HEK293 (cell line): ENCODE results near the gene CCNYL1.

ENCODE experiments used
- FEZF1 ChIP-seq: fragments of 450-650 bp; formaldehyde crosslinking; IDR thresholded peaks from 2 replicates; pipeline ENCODE4 v1.5.1; 2016; ENCODE audit warnings: missing biosample characterization, missing genetic modification characterization
- GLI2 ChIP-seq: fragments of 450-650 bp; formaldehyde crosslinking; IDR thresholded peaks from 2 replicates; pipeline ENCODE4; 2017; ENCODE audit warnings: missing biosample characterization, missing genetic modification characterization, low read depth, borderline replicate concordance
- KLF7 ChIP-seq: fragments of 450-650 bp; formaldehyde crosslinking; IDR thresholded peaks from 2 replicates; pipeline ENCODE4 v1.5.1; 2016; ENCODE audit warnings: missing biosample characterization, missing genetic modification characterization, borderline replicate concordance
- KLF8 ChIP-seq: fragments of 450-650 bp; formaldehyde crosslinking; IDR thresholded peaks from 2 replicates; pipeline ENCODE4 v1.5.1; 2016; ENCODE audit warnings: missing biosample characterization, missing genetic modification characterization
- KLF9 ChIP-seq: fragments of 450-650 bp; formaldehyde crosslinking; IDR thresholded peaks from 2 replicates; pipeline ENCODE4 v1.5.1; 2016; ENCODE audit warnings: missing biosample characterization, missing genetic modification characterization, low read depth
- OSR2 ChIP-seq: fragments of 450-650 bp; formaldehyde crosslinking; IDR thresholded peaks from 2 replicates; pipeline ENCODE4 v1.5.1; 2016; ENCODE audit warnings: missing biosample characterization, missing genetic modification characterization
- SP2 ChIP-seq: fragments of 450-650 bp; formaldehyde crosslinking; IDR thresholded peaks from 2 replicates; pipeline ENCODE4 v1.5.1; 2016; ENCODE audit warnings: missing biosample characterization, missing genetic modification characterization
- YY2 ChIP-seq: fragments of 450-650 bp; formaldehyde crosslinking; IDR thresholded peaks from 2 replicates; pipeline ENCODE4 v1.5.1; 2016; ENCODE audit warnings: missing biosample characterization, missing genetic modification characterization
- ZBTB20 ChIP-seq: fragments of 450-650 bp; formaldehyde crosslinking; IDR thresholded peaks from 2 replicates; pipeline ENCODE4 v1.5.1; 2016; ENCODE audit warnings: missing biosample characterization, missing genetic modification characterization
- ZBTB21 ChIP-seq: fragments of 450-650 bp; formaldehyde crosslinking; IDR thresholded peaks from 2 replicates; pipeline ENCODE4 v1.5.1; 2017; ENCODE audit warnings: missing biosample characterization, missing genetic modification characterization
- ZFP37 ChIP-seq: fragments of 450-650 bp; formaldehyde crosslinking; IDR thresholded peaks from 2 replicates; pipeline ENCODE4 v1.5.1; 2016; ENCODE audit warnings: missing biosample characterization, missing genetic modification characterization
- ZNF112 ChIP-seq: fragments of 450-650 bp; formaldehyde crosslinking; IDR thresholded peaks from 2 replicates; pipeline ENCODE4 v1.5.0; 2017; ENCODE audit warnings: missing biosample characterization, missing genetic modification characterization
- ZNF138 ChIP-seq: fragments of 450-650 bp; formaldehyde crosslinking; IDR thresholded peaks from 2 replicates; pipeline ENCODE4 v1.5.1; 2016; ENCODE audit warnings: missing biosample characterization, missing genetic modification characterization, borderline replicate concordance
- ZNF146 ChIP-seq: fragments of 450-650 bp; formaldehyde crosslinking; IDR thresholded peaks from 2 replicates; pipeline ENCODE4 v1.5.1; 2016; ENCODE audit warnings: missing biosample characterization, missing genetic modification characterization
- ZNF155 ChIP-seq: fragments of 450-650 bp; formaldehyde crosslinking; IDR thresholded peaks from 2 replicates; pipeline ENCODE4 v1.5.1; 2016; ENCODE audit warnings: missing biosample characterization, missing genetic modification characterization
- ZNF16 ChIP-seq: fragments of 450-650 bp; formaldehyde crosslinking; IDR thresholded peaks from 2 replicates; pipeline ENCODE4 v1.5.1; 2016; ENCODE audit warnings: low read depth, missing biosample characterization, missing genetic modification characterization
- ZNF174 ChIP-seq: fragments of 450-650 bp; formaldehyde crosslinking; IDR thresholded peaks from 2 replicates; pipeline ENCODE4 v1.5.0; 2017; ENCODE audit warnings: missing biosample characterization, mild to moderate bottlenecking, missing genetic modification characterization
- ZNF184 ChIP-seq: fragments of 450-650 bp; IDR thresholded peaks from 2 replicates; pipeline ENCODE4 v1.5.1; 2018; ENCODE audit warnings: missing biosample characterization, mild to moderate bottlenecking, missing genetic modification characterization
- ZNF350 ChIP-seq: fragments of 450-650 bp; formaldehyde crosslinking; IDR thresholded peaks from 2 replicates; pipeline ENCODE4 v1.5.0; 2017; ENCODE audit warnings: missing biosample characterization, mild to moderate bottlenecking, missing genetic modification characterization
- ZNF394 ChIP-seq: fragments of 450-650 bp; formaldehyde crosslinking; IDR thresholded peaks from 2 replicates; pipeline ENCODE4 v1.5.1; 2016; ENCODE audit warnings: missing biosample characterization, missing genetic modification characterization, mild to moderate bottlenecking, moderate library complexity, borderline replicate concordance
- ZNF423 ChIP-seq: fragments of 450-650 bp; formaldehyde crosslinking; IDR thresholded peaks from 2 replicates; pipeline ENCODE4 v1.5.1; 2016; ENCODE audit warnings: missing biosample characterization, missing genetic modification characterization
- ZNF433 ChIP-seq: fragments of 450-650 bp; formaldehyde crosslinking; IDR thresholded peaks from 2 replicates; pipeline ENCODE4 v1.5.1; 2016; ENCODE audit warnings: missing biosample characterization, missing genetic modification characterization, low read depth
- ZNF473 ChIP-seq: fragments of 450-650 bp; formaldehyde crosslinking; IDR thresholded peaks from 2 replicates; pipeline ENCODE4 v1.5.1; 2017; ENCODE audit warnings: missing biosample characterization, missing genetic modification characterization
- ZNF510 ChIP-seq: fragments of 450-650 bp; formaldehyde crosslinking; IDR thresholded peaks from 2 replicates; pipeline ENCODE4 v1.5.1; 2018; ENCODE audit warnings: mild to moderate bottlenecking, missing genetic modification characterization, missing biosample characterization; ENCODE audit not compliant: insufficient replicate concordance
- ZNF514 ChIP-seq: fragments of 450-650 bp; formaldehyde crosslinking; IDR thresholded peaks from 2 replicates; pipeline ENCODE4 v1.5.1; 2016; ENCODE audit warnings: missing biosample characterization, missing genetic modification characterization
- ZNF555 ChIP-seq: fragments of 450-650 bp; formaldehyde crosslinking; conservative IDR thresholded peaks from 2 replicates; pipeline ENCODE4 v1.5.1; 2017; ENCODE audit warnings: missing biosample characterization, mild to moderate bottlenecking, missing genetic modification characterization, inconsistent platforms
- ZNF561 ChIP-seq: fragments of 450-650 bp; IDR thresholded peaks from 2 replicates; pipeline ENCODE4 v1.5.1; 2018; ENCODE audit warnings: missing biosample characterization, missing genetic modification characterization, borderline replicate concordance
- ZNF585B ChIP-seq: fragments of 450-650 bp; formaldehyde crosslinking; IDR thresholded peaks from 2 replicates; pipeline ENCODE4 v1.5.1; 2016; ENCODE audit warnings: missing biosample characterization, missing genetic modification characterization
- ZNF600 ChIP-seq: fragments of 450-650 bp; formaldehyde crosslinking; IDR thresholded peaks from 2 replicates; pipeline ENCODE4 v1.5.1; 2016; ENCODE audit warnings: missing biosample characterization, missing genetic modification characterization
- ZNF626 ChIP-seq: fragments of 450-650 bp; sonication (Bioruptor Pico); formaldehyde crosslinking; IDR thresholded peaks from 2 replicates; pipeline ENCODE4 v1.5.1; 2018; ENCODE audit warnings: missing biosample characterization, missing genetic modification characterization, inconsistent platforms
- ZNF792 ChIP-seq: fragments of 450-650 bp; formaldehyde crosslinking; IDR thresholded peaks from 2 replicates; pipeline ENCODE4 v1.5.1; 2016; ENCODE audit warnings: missing biosample characterization, missing genetic modification characterization
- TF ChIP-seq, protein P1 (sequence below): fragments of 450-650 bp; formaldehyde crosslinking; IDR thresholded peaks from 2 replicates; pipeline ENCODE4 v1.5.1; 2016; ENCODE audit warnings: missing biosample characterization, missing genetic modification characterization
- TF ChIP-seq, protein P2 (sequence below): fragments of 450-650 bp; formaldehyde crosslinking; IDR thresholded peaks from 2 replicates; pipeline ENCODE4 v1.5.1; 2017; ENCODE audit warnings: missing biosample characterization, missing genetic modification characterization
- TF ChIP-seq, protein P3 (sequence below): fragments of 450-650 bp; formaldehyde crosslinking; IDR thresholded peaks from 2 replicates; pipeline ENCODE4 v1.5.1; 2016; ENCODE audit warnings: missing biosample characterization, missing genetic modification characterization

CCNYL1 gene

DNA sequence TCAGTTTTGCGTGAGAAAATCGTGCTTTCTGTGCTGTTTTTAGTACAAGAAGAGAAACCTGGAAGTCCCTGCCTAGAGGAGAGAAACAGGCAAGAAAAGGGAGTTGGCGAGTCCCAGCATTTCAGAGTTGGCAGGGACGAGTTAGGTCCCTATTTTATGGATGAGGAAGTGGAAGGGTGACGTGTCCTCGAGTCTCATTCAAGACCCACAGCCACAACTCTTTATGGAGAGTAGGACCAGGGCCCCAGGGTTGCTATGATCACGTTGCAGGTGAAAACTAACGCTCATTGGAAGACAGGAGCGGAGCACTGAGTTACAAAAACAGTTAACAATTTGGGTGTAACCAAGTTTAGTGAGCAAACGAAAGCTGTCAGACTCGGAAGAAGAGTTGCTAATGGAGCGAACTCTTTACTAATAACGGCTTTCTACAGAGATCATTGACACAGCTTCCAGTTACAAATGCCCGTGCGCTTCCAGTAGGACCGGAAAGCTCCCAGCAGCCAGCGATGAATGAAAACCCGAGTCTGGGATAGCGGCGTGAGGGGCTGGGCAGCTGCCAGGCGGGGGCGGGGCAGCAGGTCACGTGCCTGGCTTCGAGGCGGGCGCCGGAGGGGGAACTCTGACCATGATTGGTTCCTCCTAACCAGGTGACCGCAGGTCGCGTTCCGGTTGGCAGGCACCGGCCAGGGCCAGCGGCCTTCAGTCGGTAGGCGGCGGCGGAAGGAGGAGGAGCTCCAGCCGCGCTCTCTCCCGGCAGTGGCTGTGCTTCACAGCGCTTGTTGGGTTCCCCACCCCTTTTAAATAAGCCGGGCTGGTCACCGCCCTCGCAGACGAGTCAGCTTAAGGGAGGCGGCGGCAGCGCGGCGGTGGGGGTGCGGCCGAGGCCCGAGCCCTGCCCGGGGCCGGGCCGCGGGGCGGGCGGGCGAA is at the start of gene CCNYL1 (continued):
- TF ChIP-seq ZNF184 (tag by site-specific recombination) (no peak), ZBTB21 (no peak), ZNF555 (tag by site-specific recombination) (no peak), ZNF433 (no peak), ZNF473 (tag by site-specific recombination) (no peak), ZNF350 (no peak), ZNF155 (tag by site-specific recombination) (no peak), ZNF174 (no peak), GLI2 (no peak), ZNF16 (no peak), ZNF146 (tag by site-specific recombination) (no peak), ZNF423 (tag by site-specific recombination) (no peak), ZNF138 (no peak), OSR2 (tag by site-specific recombination) (peak; percentile 55), ZBTB20 (tag by site-specific recombination) (peak; percentile 85), ZNF600 (tag by site-specific recombination) (peak; percentile 60; the same call in 1 of the 2 replicates), YY2 (tag by site-specific recombination) (no peak), SP2 (tag by site-specific recombination) (peak; percentile 94), ZNF561 (tag by site-specific recombination) (0 out of 2 replicates have a peak, but pooled peaks have one; percentile 25), ZNF112 (no peak), ZNF792 (tag by site-specific recombination) (no peak), ZFP37 (0 out of 2 replicates have a peak, but pooled peaks have one; percentile 51), FEZF1 (tag by site-specific recombination) (no peak), ZNF510 (no peak), ZNF394 (tag by site-specific recombination) (no peak), KLF8 (tag by site-specific recombination) (0 out of 2 replicates have a peak, but pooled peaks have one; percentile 28), ZNF585B (tag by site-specific recombination) (no peak), ZNF626 (tag by site-specific recombination) (no peak), KLF9 (tag by site-specific recombination) (peak; percentile 77), ZNF514 (tag by site-specific recombination) (no peak), KLF7 (no peak)
- TF ChIP-seq, protein P1, sequence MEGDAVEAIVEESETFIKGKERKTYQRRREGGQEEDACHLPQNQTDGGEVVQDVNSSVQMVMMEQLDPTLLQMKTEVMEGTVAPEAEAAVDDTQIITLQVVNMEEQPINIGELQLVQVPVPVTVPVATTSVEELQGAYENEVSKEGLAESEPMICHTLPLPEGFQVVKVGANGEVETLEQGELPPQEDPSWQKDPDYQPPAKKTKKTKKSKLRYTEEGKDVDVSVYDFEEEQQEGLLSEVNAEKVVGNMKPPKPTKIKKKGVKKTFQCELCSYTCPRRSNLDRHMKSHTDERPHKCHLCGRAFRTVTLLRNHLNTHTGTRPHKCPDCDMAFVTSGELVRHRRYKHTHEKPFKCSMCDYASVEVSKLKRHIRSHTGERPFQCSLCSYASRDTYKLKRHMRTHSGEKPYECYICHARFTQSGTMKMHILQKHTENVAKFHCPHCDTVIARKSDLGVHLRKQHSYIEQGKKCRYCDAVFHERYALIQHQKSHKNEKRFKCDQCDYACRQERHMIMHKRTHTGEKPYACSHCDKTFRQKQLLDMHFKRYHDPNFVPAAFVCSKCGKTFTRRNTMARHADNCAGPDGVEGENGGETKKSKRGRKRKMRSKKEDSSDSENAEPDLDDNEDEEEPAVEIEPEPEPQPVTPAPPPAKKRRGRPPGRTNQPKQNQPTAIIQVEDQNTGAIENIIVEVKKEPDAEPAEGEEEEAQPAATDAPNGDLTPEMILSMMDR (tag by site-specific recombination): no peak
- TF ChIP-seq, protein P2, sequence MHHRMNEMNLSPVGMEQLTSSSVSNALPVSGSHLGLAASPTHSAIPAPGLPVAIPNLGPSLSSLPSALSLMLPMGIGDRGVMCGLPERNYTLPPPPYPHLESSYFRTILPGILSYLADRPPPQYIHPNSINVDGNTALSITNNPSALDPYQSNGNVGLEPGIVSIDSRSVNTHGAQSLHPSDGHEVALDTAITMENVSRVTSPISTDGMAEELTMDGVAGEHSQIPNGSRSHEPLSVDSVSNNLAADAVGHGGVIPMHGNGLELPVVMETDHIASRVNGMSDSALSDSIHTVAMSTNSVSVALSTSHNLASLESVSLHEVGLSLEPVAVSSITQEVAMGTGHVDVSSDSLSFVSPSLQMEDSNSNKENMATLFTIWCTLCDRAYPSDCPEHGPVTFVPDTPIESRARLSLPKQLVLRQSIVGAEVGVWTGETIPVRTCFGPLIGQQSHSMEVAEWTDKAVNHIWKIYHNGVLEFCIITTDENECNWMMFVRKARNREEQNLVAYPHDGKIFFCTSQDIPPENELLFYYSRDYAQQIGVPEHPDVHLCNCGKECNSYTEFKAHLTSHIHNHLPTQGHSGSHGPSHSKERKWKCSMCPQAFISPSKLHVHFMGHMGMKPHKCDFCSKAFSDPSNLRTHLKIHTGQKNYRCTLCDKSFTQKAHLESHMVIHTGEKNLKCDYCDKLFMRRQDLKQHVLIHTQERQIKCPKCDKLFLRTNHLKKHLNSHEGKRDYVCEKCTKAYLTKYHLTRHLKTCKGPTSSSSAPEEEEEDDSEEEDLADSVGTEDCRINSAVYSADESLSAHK (tag by site-specific recombination): no peak
- TF ChIP-seq, protein P3, sequence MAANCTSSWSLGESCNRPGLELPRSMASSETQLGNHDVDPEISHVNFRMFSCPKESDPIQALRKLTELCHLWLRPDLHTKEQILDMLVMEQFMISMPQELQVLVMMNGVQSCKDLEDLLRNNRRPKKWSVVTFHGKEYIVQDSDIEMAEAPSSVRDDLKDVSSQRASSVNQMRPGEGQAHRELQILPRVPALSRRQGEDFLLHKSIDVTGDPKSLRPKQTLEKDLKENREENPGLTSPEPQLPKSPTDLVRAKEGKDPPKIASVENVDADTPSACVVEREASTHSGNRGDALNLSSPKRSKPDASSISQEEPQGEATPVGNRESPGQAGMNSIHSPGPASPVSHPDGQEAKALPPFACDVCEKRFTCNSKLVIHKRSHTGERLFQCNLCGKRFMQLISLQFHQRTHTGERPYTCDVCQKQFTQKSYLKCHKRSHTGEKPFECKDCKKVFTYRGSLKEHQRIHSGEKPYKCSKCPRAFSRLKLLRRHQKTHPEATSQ (tag by site-specific recombination): no peak
